GM19467 (cell line): ENCODE data around the gene MAP4K3.

ENCODE experiments used
- ATAC-seq: cut with Tn5 transposase; IDR thresholded peaks from one replicate; pipeline ENCODE4 v1.9.1; 2021; ENCODE audit warnings: mild to moderate bottlenecking, moderate library complexity; ENCODE audit not compliant: unreplicated experiment

The MAP4K3 gene

GRCh38 chr2:39447266-39448168 is 10.4 kb upstream of the MAP4K3 start:
- no peak for ATAC-seq

GRCh38 chr2:39445934-39446333 is 8.8 kb upstream of the MAP4K3 start:
- ATAC-seq: no peak

- no peak for ATAC-seq
Observed at GRCh38 chr2:39443009-39443408, 5.9 kb upstream of the MAP4K3 start.

DNA sequence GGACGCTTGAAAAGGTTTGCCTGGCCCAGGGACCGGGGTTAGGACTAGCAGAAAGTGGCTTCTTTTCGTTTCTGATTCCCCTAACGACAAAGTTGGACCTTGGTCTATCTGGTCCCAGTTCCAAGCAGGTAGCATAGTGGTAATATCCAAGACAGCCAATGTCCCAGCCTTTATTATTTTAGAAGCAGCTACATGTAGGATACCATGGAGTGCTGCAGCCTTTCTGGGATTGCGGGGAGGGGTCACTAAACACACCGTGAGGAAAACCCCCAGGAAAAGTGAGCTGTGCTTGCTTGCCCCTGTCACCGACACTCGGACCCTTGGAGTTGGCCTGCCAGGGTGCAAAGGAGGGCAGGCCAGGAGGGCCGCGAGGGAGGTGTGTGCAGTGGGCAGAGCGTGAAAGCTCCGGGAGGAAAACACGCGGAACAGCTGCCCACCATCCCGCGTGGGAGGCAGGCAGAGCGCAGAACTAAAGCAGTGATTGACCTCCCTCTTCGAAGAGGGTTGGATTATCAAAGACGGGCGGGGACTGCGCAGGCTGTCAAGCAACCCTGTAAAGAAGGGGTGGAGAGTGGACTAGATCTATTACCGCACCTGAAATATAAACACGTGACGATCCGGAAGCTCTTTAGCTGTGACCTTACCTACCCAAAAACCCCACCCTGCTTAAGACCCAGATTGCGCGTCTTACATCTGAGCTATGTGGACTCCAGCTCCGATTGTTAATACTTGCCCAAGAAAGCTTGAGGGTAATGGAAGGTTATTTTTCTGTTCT is 624 bp upstream of the MAP4K3 start:
- peak; percentile 33 for ATAC-seq

DNA sequence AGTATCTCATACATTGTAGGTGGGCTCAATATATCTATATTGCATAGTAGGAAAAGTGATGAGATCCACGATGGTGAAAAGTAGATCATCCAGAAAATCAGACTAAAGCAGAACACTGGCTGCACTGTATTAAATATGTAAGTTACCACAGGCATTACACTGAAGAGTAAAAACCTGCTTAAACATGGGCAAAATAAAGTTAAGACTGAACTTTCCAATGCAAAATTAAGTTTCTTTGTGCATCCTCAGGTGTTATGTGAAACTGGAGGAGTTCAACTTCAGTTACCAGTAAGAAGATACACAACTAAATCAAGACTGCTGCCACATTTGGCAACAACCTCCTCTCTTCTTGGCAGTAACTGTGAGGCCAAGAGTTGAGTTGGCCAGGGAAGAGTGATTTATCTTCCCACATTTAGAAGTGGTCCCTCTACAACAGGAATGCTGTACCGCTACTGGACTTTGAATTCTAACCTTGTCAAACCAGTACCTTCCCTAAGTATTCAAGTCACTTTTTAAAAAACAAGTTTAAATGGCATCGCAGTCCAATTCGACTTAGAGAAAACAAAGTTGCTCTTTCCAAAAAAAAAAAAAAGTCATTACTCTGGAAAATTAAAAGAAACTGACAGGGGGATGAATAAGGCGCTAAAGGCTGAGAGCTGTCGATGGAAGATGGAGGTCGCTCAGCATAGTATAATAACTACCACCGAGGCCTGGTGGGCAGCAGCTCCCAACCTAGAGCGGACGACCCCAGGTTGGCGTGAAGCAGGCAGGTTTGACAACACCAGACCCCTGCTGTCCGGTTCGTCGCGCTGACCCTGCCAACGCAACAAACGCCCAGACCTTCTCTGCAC is 1.1 kb downstream of the MAP4K3 start:
- ATAC-seq: no peak

GRCh38 chr2:39435234-39435633 is 1.9 kb downstream of the MAP4K3 start:
- ATAC-seq: no peak

DNA sequence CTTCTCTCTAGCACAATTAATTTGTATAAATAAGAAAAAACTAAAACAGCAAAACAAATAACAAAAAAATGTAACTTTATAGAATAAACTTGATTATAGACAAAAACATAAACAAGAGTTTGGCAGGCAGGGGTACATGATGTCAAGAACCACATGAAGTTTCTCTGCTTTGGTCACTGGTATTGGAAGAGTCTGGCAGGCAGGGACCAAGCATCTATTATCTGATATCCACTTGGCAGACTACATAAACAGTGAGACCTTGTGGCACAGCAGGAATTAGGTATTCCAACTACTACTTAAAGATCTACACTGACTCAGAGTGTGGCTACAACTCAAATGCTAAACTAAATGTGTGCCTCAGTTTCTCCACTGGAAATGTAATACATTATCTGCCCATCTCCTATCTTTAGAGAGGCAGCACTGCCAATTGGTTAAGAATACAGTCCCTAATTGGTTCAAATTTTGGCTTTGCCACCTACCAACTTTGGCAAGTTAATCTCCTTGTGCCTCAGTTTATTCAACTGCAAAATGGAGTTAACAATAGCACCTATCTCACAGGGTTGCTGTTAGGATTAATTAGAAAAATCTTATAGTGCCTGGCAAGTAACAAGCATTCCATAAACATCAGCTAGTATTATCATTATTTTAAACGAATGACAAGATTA is 2.7 kb downstream of the MAP4K3 start:
- no peak for ATAC-seq

DNA sequence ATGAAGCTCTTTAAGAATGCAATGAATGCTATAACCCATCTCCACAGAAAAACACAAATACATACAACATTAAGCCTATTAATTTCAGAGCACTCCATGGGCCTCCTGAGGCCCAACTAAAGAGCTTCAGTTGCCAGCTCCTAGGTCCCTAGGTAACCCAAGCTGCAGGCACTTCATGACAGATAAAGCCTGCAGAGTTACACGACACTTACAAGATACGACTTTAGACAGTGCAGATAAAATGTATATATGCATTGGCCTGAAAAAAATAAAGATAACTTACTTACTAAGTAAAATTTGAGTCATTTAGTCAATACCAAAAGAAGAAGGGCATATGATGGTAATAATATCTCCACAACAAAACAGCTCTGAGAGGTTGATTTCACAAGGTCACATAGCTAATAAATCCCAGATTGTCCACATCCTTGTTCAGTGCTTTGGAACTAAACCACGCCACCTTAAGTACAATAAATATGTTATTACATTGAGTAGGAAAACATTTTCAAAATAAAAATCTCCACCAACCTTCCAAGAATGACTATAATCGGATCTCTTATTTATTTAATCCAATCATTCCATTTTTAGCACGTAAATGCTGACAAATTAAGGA is 3.4 kb downstream of the MAP4K3 start:
- ATAC-seq: no peak

GRCh38 chr2:39432701-39433100 is 4.4 kb downstream of the MAP4K3 start:
- no peak for ATAC-seq

DNA sequence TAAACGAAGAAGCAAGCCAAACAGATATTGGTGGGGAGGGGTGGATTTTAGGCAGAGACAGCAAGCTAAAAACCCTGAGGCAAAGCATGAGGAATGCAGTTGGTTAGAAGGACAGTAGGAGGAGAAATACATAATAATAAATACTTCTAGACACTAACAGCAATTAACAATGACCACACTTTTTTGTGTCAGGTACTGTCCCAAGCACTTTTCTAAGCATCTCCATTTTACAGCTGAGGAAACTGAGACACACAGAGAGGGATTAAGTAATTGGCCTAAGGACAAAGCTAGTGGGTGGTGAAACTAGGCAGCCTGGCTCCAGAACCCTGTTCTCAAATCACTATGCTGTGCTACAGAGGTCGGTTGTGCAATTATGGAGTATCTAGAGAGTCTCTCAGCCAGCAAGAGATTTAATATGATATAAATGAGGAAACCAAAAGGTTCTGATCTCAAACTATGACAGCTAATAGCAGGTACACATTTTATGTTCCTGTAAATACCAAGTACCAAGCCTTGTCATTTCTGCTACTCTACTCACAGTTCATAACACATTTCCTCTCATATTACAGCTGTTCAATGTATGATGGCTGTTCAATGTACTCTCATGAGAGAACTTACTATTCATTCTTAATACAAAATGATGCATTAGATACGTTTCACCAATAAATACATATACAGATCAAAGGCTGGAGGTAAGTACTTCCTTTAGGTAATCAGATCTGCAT is 5.3 kb downstream of the MAP4K3 start:
- no peak for ATAC-seq

GRCh38 chr2:39429746-39430145 is 7.3 kb downstream of the MAP4K3 start:
- no peak for ATAC-seq

GRCh38 chr2:39424951-39425350 is 12.1 kb downstream of the MAP4K3 start:
- ATAC-seq: no peak

DNA sequence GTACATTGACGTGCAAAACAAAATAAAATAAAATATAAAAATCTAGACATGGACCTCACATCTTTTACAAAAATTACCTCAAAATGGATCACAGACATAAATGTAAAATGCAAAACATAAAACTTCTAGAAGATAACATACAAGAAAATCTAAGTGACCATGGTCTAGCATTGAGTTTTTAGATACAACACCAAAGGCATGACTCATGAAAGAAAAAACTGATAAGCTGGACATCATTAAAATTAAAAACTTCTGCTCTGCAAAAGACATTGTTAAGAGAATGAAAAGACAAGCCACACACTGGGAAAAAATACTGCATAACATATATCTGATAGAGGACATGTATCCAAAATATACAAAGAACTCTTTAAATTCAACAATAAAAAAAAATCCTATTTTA is 14.4 kb downstream of the MAP4K3 start:
- ATAC-seq: no peak

- no peak for ATAC-seq
Observed at GRCh38 chr2:39421354-39421753, 15.7 kb downstream of the MAP4K3 start.

DNA sequence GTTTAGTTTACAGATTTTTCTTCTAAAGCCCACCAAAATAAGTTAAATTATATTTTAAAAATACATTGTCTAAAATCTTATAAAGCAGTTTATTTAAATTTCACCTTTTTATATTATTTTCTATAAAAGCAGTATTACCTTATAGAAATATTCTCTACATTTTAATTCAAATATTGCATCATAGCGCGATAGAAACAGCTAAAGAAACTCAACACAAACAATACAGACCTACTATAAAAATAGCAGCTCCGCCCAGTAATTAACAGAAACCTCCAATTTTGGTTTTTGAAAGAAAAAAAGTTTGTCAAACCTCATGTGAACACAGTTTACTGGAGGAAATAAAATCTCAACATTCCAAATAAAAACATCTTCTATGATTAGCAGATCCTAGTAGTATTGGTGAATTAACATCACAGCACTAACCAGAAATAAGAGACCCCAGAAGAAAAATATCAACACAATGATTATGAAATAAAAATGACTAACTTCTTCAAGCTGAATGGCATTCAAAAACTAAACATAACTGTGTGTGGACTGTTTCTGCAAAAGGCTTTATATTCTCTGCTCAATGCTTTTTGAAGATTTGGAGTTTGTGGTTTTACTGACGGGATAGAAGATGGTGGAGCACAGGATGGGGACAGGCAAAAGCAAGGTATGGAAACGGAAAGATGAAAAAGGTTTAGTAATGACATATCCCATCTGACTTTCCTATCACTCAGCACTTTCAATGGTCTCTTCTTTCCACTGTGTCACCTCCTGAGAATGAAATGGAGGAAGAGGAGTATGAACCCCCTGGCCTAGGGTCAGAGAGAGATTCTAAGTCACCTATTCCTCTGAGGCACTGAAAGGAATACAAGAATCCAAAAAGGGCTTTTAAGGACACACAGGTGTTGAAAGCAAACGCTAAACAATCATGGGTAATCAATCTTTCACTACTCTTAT is 17.5 kb downstream of the MAP4K3 start:
- no peak for ATAC-seq

DNA sequence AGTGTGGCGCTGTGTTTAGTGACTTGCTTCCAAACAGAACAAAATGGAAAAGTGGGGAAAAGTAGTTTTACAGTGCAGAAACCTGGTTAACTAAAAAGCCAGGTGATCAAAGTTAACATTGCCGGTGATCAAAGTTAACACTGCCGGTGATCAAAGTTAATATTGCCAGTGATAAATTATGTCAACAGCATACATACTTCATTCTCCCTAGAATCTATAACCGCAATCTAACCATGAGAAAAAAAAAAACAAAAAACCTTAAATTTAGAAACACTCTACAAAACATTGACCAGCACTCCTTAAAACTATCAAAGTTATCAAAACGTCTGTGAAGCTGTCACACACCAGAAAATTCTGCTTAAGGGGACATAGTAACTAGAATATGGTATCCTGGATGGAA is 18.6 kb downstream of the MAP4K3 start:
- ATAC-seq: no peak

GRCh38 chr2:39416140-39416539 is 20.9 kb downstream of the MAP4K3 start:
- ATAC-seq: no peak

DNA sequence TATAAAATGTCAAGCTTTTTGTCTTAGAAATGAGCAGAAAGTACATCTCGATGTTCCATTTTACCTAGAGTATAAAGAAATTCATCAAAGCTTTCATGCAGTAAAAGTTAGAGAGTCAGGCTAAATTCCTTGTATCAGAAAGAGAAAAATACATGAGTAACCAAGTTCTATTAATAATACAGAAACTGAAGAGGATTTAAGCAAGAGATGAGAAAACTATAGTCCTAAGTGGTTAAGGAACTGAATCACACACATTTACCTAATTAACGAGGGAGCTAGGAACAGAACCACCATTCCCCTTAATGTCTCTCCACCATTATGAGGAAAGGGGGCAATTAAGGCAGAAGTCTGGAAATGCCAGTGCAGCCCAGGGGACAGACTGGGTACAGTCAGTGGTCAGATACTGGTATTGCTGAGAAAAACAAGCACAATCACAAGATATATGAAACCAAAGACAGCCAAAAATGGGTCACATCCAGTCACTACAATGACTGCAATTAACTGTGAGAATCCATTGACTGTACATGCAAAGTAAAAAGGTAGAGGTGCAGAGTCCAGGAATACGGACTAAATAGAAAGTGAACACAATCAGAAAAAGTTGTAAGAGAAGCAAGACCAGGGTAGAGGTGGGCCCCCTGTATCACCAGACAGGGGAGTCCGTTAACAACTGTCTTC is 23.9 kb downstream of the MAP4K3 start:
- ATAC-seq: no peak
